ENCODE measurements around the gene RUVBL1.

The RUVBL1 gene

DNA sequence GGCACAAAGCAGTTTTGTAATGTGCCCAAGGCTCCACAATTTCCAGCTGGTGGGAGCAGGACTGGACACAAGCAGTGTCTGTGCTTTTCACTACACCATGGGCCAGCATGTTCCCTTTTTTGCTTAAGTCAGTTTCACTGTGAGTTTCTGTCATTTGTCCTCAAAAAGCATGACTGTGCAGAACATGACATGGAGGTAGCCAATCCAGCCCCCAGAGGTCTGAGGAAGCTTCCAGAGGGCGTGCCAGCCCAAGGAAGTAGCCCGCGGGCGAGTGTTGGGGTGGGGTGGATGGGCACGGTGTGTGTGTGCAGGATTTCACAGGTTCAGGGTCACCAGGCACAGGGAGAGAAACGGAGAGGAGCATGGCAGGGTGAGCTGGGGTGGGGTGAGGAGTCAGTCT, 21.7 kb upstream of the RUVBL1 start:
- Histone ChIP-seq H3K4me3 (ENCODE audit: low read length) (no peak overlapping the region), H3K9me3 (ENCODE audit: insufficient read depth, low read length) (no peaks in the 10 kb centered on the region), H3K9ac (ENCODE audit: low read length) (no peak overlapping the region), H3K4me1 (ENCODE audit: low read length) (no peaks in the 10 kb centered on the region), H3K4me2 (ENCODE audit: low read length) (no peak overlapping the region), H3K27me3 (ENCODE audit: low read depth, low read length) (no peaks in the 10 kb centered on the region), H2AFZ (ENCODE audit: low read depth, low read length) (no peak overlapping the region), H4K20me1 (ENCODE audit: insufficient read depth, low read length) (no peaks in the 10 kb centered on the region), H3K79me2 (ENCODE audit: low read length) (no peaks in the 10 kb centered on the region), H3K36me3 (replicated peaks; ENCODE audit: low read depth, low read length) (no peaks in the 10 kb centered on the region), H3K27ac (ENCODE audit: low read length) (no peak overlapping the region)
- TF ChIP-seq, protein P1, sequence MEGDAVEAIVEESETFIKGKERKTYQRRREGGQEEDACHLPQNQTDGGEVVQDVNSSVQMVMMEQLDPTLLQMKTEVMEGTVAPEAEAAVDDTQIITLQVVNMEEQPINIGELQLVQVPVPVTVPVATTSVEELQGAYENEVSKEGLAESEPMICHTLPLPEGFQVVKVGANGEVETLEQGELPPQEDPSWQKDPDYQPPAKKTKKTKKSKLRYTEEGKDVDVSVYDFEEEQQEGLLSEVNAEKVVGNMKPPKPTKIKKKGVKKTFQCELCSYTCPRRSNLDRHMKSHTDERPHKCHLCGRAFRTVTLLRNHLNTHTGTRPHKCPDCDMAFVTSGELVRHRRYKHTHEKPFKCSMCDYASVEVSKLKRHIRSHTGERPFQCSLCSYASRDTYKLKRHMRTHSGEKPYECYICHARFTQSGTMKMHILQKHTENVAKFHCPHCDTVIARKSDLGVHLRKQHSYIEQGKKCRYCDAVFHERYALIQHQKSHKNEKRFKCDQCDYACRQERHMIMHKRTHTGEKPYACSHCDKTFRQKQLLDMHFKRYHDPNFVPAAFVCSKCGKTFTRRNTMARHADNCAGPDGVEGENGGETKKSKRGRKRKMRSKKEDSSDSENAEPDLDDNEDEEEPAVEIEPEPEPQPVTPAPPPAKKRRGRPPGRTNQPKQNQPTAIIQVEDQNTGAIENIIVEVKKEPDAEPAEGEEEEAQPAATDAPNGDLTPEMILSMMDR (IDR thresholded peaks at IDR 0.05; ENCODE audit: low read depth, low read length), result no peak
- no peak for TF ChIP-seq EZH2phosphoT487 (IDR thresholded peaks at IDR 0.05; ENCODE audit: low read depth)

DNA sequence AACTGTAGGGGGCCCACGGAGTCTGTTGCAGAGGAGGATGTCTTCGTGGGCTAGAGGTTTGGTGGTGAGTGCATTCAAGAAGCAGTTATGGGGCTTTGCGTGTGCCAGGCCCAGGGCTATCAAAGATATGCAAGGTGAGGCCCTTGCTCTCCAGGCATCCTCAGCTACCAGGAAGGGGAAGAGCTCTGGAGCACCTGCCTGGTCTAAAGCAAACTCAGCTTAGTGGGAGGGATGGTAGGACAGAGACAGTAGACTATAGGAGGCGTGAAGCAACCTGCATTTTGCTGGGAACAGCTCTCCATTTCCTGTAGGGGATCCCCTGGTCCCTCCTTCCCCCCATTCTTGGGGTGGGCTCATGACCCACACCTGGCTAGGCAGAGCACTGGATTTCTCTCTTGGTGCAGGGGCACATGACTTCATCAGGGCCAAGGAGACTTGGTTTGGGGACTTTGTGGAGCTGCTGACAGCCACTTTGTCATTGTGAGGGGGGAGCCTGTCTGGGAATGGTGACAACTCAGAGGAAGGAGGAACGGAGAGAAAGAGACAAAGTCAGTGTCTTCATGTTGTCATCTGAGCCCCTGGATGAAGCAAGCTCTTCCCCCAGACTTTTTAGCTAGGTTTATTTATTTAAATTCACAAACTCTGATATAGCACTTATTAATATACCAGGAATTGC, 21.0 kb upstream of the RUVBL1 start:
- no peaks in the 10 kb centered on the region for H3K9me3 ChIP-seq (ENCODE audit: insufficient read depth, low read length)
- H3K4me2 ChIP-seq (ENCODE audit: low read length), result no peak overlapping the region
- no peak overlapping the region for H2AFZ ChIP-seq (ENCODE audit: low read depth, low read length)
- H3K9ac ChIP-seq (ENCODE audit: low read length), result no peak overlapping the region
- TF ChIP-seq, protein P1 (IDR thresholded peaks at IDR 0.05; ENCODE audit: low read depth, low read length), result no peak
- no peak for TF ChIP-seq EZH2phosphoT487 (IDR thresholded peaks at IDR 0.05; ENCODE audit: low read depth)
- no peaks in the 10 kb centered on the region for H3K4me1 ChIP-seq (ENCODE audit: low read length)
- H3K27me3 ChIP-seq (ENCODE audit: low read depth, low read length), result no peaks in the 10 kb centered on the region
- H3K4me3 ChIP-seq (ENCODE audit: low read length), result no peak overlapping the region
- no peaks in the 10 kb centered on the region for H3K36me3 ChIP-seq (replicated peaks; ENCODE audit: low read depth, low read length)
- no peaks in the 10 kb centered on the region for H3K79me2 ChIP-seq (ENCODE audit: low read length)
- H3K27ac ChIP-seq (ENCODE audit: low read length), result no peak overlapping the region
- H4K20me1 ChIP-seq (ENCODE audit: insufficient read depth, low read length), result no peaks in the 10 kb centered on the region

DNA sequence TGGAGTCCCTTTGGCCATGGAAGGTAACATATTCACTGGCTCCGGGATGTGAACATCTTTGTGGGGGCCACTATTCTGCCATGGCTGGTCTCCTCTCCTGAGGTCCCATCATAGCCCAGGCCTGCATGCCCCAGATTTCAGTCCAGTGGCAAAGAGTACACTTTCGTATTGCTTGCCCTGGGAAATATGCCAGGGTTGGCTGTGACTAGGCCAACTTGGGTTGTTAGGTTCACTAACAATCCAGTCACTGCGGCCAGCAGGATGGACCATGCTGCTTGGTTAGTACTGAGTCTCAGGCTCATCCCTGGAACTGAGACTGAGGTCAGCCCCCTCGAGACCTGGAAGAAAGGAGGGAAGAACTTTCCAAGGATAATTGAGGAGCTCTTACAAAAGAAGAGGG, 19.9 kb upstream of the RUVBL1 start:
- TF ChIP-seq EZH2phosphoT487 (IDR thresholded peaks at IDR 0.05; ENCODE audit: low read depth), result no peak
- TF ChIP-seq, protein P1 (IDR thresholded peaks at IDR 0.05; ENCODE audit: low read depth, low read length), result no peak

DNA sequence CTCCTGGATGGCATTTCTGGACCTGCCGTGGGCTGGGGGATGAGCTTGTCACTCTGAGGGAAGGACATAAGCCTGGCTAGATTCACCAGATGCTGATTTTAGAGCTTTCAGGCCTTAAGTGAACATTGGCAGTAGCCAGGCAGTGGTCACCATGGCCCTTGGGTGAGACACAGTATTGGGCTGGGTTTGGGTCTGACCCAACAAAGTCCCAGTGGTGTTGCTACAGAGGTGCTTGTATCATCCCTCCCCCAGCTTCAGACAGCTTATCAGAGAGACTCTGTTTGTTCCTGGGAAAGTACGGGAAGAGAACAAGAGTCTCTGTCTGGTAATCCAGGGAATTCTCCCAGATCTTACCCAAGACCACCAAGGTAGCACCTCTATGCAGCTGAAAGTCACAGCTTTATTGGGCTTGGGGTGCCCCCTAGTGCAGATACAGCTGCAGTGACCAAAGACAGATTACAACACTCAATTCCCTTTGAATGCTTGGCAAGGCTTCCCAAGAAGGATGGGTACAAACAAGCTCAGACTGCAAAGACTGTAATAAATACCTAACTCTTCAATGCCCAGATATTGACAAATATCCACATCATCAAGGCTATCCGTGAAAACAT, 9.8 kb upstream of the RUVBL1 start:
- Histone ChIP-seq H3K9me3 (ENCODE audit: insufficient read depth, low read length) (no peaks in the 10 kb centered on the region), H4K20me1 (ENCODE audit: insufficient read depth, low read length) (no peaks in the 10 kb centered on the region), H3K27me3 (ENCODE audit: low read depth, low read length) (0 out of 2 replicates have a peak, but pooled peaks cover 3% of the 10 kb centered on the region), H3K4me2 (ENCODE audit: low read length) (no peak overlapping the region), H3K4me1 (ENCODE audit: low read length) (no peaks in the 10 kb centered on the region), H3K4me3 (ENCODE audit: low read length) (no peak overlapping the region), H2AFZ (ENCODE audit: low read depth, low read length) (no peak overlapping the region), H3K27ac (ENCODE audit: low read length) (no peak overlapping the region), H3K79me2 (ENCODE audit: low read length) (no peaks in the 10 kb centered on the region), H3K36me3 (replicated peaks; ENCODE audit: low read depth, low read length) (no peaks in the 10 kb centered on the region), H3K9ac (ENCODE audit: low read length) (no peak overlapping the region)
- TF ChIP-seq, protein P1 (IDR thresholded peaks at IDR 0.05; ENCODE audit: low read depth, low read length), result peak; percentile 73
- no peak for TF ChIP-seq EZH2phosphoT487 (IDR thresholded peaks at IDR 0.05; ENCODE audit: low read depth)

More for the DNA sequence above, 19.9 kb upstream of the RUVBL1 start:
- Histone ChIP-seq H3K9ac (ENCODE audit: low read length) (no peak overlapping the region), H4K20me1 (ENCODE audit: insufficient read depth, low read length) (no peaks in the 10 kb centered on the region), H3K4me1 (ENCODE audit: low read length) (no peaks in the 10 kb centered on the region), H3K4me2 (ENCODE audit: low read length) (no peak overlapping the region), H3K9me3 (ENCODE audit: insufficient read depth, low read length) (no peaks in the 10 kb centered on the region), H3K27me3 (ENCODE audit: low read depth, low read length) (no peaks in the 10 kb centered on the region), H3K79me2 (ENCODE audit: low read length) (no peaks in the 10 kb centered on the region), H3K36me3 (replicated peaks; ENCODE audit: low read depth, low read length) (no peaks in the 10 kb centered on the region), H3K4me3 (ENCODE audit: low read length) (no peak overlapping the region), H3K27ac (ENCODE audit: low read length) (no peak overlapping the region), H2AFZ (ENCODE audit: low read depth, low read length) (no peak overlapping the region)
